ENCODE measurements around the gene RRP1. TPM values are rescaled to one million over a fixed set of nuclear protein-coding genes. Genes with fewer than 3 reads are reported as not detected.

The RRP1 gene
- total RNA-seq, 1 donor from 2014 or later, result 34.5 TPM

DNA sequence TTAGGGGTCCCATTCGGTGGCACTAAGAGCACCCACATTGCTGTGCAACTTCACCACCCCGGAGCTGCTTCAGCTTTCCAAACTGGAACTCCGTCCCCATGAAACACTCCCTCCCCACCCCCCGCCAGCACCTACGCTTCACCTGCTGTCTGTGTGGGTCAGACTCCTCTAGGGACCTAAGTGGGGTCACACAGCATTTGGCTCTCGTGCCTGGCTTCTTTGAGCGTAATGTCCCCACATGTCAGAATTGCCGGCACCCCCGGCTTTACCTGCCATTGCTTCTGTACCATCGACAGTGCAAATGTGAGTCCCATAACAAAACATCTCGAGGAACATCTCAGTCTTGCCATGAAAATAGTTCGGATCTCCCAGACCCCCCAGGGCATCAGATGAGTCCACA, 39.8 kb downstream of the RRP1 start:
- FAIRE-seq (no peak), DNase-seq (ENCODE audit: low read depth) (no peak)
- H3K27me3 ChIP-seq (ENCODE audit: control insufficient read depth, insufficient read depth, low read length), result peaks cover 4% of the 10 kb centered on the region
- no peaks in the 10 kb centered on the region for H3K36me3 ChIP-seq (ENCODE audit: control insufficient read depth, insufficient read depth, low read length)
- no peak for TF ChIP-seq CTCF (IDR thresholded peaks at IDR 0.05; ENCODE audit: insufficient read depth, low read length, severe bottlenecking)
- no peak overlapping the region for H3K4me3 ChIP-seq (ENCODE audit: low read depth, low read length)

GRCh38 chr21:43829575-43830119, 40.3 kb downstream of the RRP1 start:
- Histone ChIP-seq H3K36me3 (ENCODE audit: control insufficient read depth, insufficient read depth, low read length) (no peaks in the 10 kb centered on the region), H3K4me3 (ENCODE audit: low read depth, low read length) (no peak overlapping the region), H3K27me3 (ENCODE audit: control insufficient read depth, insufficient read depth, low read length) (peaks cover 4% of the 10 kb centered on the region)
- FAIRE-seq (no peak), DNase-seq (ENCODE audit: low read depth) (no peak)
- TF ChIP-seq CTCF (IDR thresholded peaks at IDR 0.05; ENCODE audit: insufficient read depth, low read length, severe bottlenecking), result peak; percentile 5

DNA sequence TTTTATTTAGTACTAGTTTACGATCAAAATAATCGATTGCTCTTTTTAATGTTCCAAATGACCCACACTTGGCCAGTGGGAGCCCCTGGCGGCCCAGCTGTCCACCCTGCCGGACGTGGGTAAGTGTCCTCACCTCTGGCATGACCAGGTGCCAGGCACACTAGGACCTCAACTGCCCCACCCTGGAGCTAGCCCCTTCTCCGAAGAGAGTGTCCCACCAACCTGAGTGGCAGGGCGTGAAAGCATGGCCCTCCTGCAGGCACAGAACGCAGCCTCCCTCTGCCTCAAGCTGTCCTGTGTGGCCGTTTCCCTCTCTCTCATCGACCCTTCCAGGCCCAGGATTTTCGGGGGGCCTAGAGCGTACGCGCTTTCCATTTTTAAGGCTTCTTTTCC, 42.8 kb downstream of the RRP1 start:
- Histone ChIP-seq H3K4me3 (ENCODE audit: low read depth, low read length) (no peak overlapping the region), H3K36me3 (ENCODE audit: control insufficient read depth, insufficient read depth, low read length) (no peaks in the 10 kb centered on the region), H3K27me3 (ENCODE audit: control insufficient read depth, insufficient read depth, low read length) (no peaks in the 10 kb centered on the region)
- DNase-seq (ENCODE audit: low read depth) (no peak), FAIRE-seq (no peak)
- TF ChIP-seq CTCF (IDR thresholded peaks at IDR 0.05; ENCODE audit: insufficient read depth, low read length, severe bottlenecking), result no peak

- FAIRE-seq (no peak), DNase-seq (ENCODE audit: low read depth) (no peak)
- Histone ChIP-seq H3K4me3 (ENCODE audit: low read depth, low read length) (no peak overlapping the region), H3K36me3 (ENCODE audit: control insufficient read depth, insufficient read depth, low read length) (no peaks in the 10 kb centered on the region), H3K27me3 (ENCODE audit: control insufficient read depth, insufficient read depth, low read length) (no peaks in the 10 kb centered on the region)
- no peak for TF ChIP-seq CTCF (IDR thresholded peaks at IDR 0.05; ENCODE audit: insufficient read depth, low read length, severe bottlenecking)
These were observed 43.3 kb downstream of the RRP1 start for GRCh38 chr21:43832648-43833047.

GRCh38 chr21:43834146-43834905, 44.9 kb downstream of the RRP1 start:
- no peaks in the 10 kb centered on the region for H3K36me3 ChIP-seq (ENCODE audit: control insufficient read depth, insufficient read depth, low read length)
- H3K4me3 ChIP-seq (ENCODE audit: low read depth, low read length), result no peak overlapping the region
- H3K27me3 ChIP-seq (ENCODE audit: control insufficient read depth, insufficient read depth, low read length), result no peaks in the 10 kb centered on the region
- FAIRE-seq (no peak), DNase-seq (ENCODE audit: low read depth) (no peak)
- TF ChIP-seq CTCF (IDR thresholded peaks at IDR 0.05; ENCODE audit: insufficient read depth, low read length, severe bottlenecking), result no peak

Data from bronchial epithelial cell (primary cell).